RWPE1 (cell line): Measurements from ENCODE around the gene NCKAP5.
A peak's percentile ranks its signal among the peaks of the same experiment; 100 is the strongest.
"Not testable (repeated sequence)": the region's sequence is repeated elsewhere in the genome, so short reads cannot be mapped to it uniquely, and the experiment has no call there.

Experiments
- CTCF ChIA-PET: fragments of 350-600 bp; sonication (Branson Sonifier 250); formaldehyde crosslinking; extraction: SDS; loops from one replicate; lab custom pipeline; 2021; lab: Yijun Ruan, JAX
- POLR2A ChIA-PET: fragments of 400-600 bp; formaldehyde crosslinking; extraction: SDS; loops from one replicate; lab custom pipeline; 2020; ENCODE audit warnings: antibody characterized with exemption; ENCODE audit not compliant: low non-redundant PET; lab: Yijun Ruan, JAX
- DNase-seq: peaks from one replicate; pipeline ENCODE4 v3.0.0; 2012; ENCODE audit warnings: low spot score
- H3K27ac ChIP-seq: fragments of 450-650 bp; 2 replicates; pipeline ENCODE4 v1.5.1; 2017
- TF ChIP-seq, protein P1 (sequence below): fragments of 450-650 bp; conservative IDR thresholded peaks from 2 replicates; pipeline ENCODE4 v1.5.1; 2017; ENCODE audit warnings: low read depth, mild to moderate bottlenecking

Gene NCKAP5

DNA sequence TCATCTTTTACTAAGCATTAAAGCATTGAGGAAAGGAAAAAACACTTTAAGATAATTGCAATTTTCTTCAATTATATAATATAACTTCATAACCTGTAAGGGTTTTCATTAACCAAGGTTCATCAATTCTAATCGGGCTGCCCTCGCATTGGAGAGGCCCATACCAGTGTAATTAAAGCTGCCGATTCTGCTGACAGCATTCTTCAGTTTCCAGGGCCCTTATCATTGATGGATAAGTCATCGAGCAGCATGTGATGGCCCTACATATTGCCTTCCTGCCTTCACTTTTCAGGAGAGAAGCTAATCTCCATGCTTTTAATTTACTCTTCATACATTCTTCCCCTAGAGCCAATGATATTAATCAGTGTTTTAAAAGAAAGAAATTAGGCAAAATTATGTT lies 92.0 kb downstream of the NCKAP5 start:
- CTCF ChIA-PET, result interaction anchor here (0.6 to 0.7 kb wide), 2 partner anchors 105 to 378 kb away, joined by 3 read pairs; no protein-coding TSS in a partner anchor
- POLR2A ChIA-PET, result no interaction called here
- TF ChIP-seq, protein P1, sequence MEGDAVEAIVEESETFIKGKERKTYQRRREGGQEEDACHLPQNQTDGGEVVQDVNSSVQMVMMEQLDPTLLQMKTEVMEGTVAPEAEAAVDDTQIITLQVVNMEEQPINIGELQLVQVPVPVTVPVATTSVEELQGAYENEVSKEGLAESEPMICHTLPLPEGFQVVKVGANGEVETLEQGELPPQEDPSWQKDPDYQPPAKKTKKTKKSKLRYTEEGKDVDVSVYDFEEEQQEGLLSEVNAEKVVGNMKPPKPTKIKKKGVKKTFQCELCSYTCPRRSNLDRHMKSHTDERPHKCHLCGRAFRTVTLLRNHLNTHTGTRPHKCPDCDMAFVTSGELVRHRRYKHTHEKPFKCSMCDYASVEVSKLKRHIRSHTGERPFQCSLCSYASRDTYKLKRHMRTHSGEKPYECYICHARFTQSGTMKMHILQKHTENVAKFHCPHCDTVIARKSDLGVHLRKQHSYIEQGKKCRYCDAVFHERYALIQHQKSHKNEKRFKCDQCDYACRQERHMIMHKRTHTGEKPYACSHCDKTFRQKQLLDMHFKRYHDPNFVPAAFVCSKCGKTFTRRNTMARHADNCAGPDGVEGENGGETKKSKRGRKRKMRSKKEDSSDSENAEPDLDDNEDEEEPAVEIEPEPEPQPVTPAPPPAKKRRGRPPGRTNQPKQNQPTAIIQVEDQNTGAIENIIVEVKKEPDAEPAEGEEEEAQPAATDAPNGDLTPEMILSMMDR, result no peak
- no peak overlapping the region for H3K27ac ChIP-seq
- DNase-seq, result no peak

DNA sequence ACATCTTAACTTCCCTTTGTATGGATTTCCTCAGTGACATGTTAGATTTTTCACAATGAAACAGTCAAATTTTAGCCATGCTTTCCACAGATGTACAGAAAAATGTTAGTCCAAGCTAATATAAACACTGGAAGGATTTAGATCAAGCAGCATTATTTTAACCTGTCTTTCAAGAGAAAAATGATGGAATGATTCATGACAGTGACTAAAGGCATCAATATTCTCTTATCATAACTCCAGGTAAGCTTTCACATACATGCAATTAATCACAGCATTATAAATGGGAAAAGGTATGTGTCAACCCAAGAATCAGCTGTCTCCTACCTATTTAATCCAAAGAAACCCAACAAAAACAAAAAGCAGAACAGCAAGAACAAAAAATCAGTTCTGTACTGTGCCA lies 92.7 kb downstream of the NCKAP5 start:
- ChIA-PET POLR2A (no interaction called here), CTCF (interaction anchor here (0.5 kb wide), 1 partner anchor 1364 kb away, joined by 3 read pairs; no protein-coding TSS in a partner anchor)
- TF ChIP-seq, protein P1, result no peak
- DNase-seq, result peak; percentile 38
- no peak overlapping the region for H3K27ac ChIP-seq

DNA sequence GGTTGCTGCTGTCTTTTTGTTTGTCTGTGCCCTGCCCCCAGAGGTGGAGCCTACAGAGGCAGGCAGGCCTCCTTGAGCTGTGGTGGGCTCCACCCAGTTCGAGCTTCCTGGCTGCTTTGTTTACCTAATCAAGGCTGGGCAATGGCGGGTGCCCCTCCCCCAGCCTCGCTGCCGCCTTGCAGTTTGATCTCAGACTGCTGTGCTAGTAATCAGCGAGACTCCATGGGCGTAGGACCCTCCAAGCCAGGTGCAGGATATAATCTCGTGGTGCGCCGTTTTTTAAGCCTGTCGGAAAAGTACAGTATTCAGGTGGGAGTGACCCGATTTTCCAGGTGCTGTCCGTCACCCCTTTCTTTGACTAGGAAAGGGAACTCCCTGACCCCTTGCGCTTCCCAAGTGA lies 97.8 kb downstream of the NCKAP5 start:
- POLR2A ChIA-PET, H3K27ac ChIP-seq, DNase-seq, CTCF ChIA-PET: not testable (repeated sequence)

DNA sequence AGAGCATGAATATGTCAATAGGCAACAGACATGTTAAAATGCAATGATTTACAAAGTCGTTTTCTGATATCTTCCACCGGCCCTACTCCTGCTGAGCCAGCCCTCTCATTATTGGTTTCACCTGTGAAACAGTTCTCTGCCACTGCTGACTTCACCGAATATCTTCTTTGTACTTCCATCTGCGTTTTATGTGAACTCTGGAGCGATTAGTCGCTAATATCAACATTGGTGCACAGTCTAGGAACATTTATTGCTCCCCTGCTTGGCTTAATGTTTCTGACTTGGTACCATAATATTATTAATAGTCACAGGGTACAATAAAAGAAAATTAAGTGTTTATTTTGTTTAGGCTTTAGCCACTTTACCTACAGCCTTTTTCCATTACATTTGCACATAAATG lies 105.5 kb downstream of the NCKAP5 start:
- DNase-seq, result no peak
- ChIA-PET CTCF (no interaction called here), POLR2A (no interaction called here)
- no peak overlapping the region for H3K27ac ChIP-seq
- TF ChIP-seq, protein P1, result no peak

DNA sequence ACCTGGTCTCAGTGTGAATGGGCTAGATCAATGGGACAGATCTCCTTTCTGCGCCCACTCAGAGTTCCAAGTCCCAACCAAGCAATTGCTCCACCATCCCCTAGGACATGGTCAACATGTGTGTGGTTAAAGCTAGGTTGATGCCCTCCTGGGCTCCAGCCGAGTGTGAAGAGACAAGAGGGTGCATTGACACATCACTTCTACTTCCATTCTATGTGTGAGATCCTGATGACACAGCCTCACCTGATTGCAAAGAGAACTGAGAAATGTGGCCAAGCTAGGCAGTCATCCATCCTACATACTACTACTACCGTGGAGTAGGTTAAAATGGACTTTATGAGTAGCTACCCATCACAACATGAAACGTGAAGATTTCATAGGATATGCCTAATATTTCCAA lies 106.8 kb downstream of the NCKAP5 start:
- H3K27ac ChIP-seq, result no peak overlapping the region
- ChIA-PET POLR2A (no interaction called here), CTCF (interaction anchor here (0.6 kb wide), 2 partner anchors 99 to 992 kb away, joined by 3 to 6 read pairs; no protein-coding TSS in a partner anchor)
- no peak for DNase-seq
- TF ChIP-seq, protein P1, result no peak

DNA sequence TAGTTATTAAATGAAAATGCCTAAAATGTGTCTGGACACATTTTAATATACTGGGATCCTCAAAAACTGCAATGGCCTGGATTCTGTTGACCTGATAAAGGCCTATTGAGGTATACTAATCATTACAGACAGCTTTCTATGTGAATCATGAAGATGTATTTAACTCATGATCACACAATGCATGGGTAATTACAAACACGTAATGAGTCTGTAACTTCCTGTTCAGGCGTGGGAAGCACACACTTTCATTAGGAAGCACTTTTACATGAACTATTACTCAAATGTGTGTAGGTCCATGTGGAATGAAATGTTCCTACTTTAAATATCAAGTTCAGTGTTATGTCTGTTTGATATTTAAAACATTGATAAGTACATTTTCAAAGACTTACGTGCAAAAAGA lies 108.7 kb downstream of the NCKAP5 start:
- ChIA-PET CTCF (no interaction called here), POLR2A (no interaction called here)
- peak; percentile 20 for DNase-seq
- H3K27ac ChIP-seq, result no peak overlapping the region
- TF ChIP-seq, protein P1, result no peak

DNA sequence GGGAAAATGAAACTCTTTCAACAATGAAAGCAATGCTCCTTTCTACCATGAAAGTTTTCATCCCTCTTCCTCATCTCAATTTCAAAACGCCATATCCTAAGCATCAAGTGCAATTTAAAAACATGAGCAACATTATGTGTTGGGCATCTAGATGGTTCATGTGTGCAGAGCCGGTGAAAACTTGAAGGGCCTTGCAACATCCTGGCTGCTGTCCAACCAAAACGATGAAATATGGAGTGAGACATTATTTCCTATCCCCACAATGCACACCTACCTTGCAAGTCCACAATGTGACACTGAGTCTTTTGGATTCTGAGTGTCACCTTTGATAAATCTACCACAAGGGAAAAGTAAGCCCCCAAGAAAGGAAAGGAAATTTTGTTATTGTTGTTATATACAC lies 110.0 kb downstream of the NCKAP5 start:
- no peak overlapping the region for H3K27ac ChIP-seq
- ChIA-PET POLR2A (no interaction called here), CTCF (no interaction called here)
- DNase-seq, result peak; percentile 5
- TF ChIP-seq, protein P1, result no peak
